Right renal pelvis (tissue), 4 donors: ENCODE data around the gene S100G. TPM values are rescaled to one million over a fixed set of nuclear protein-coding genes. Genes with fewer than 3 reads are reported as not detected.
"Not testable (repeated sequence)": the region's sequence is repeated elsewhere in the genome, so short reads cannot be mapped to it uniquely, and the experiment has no call there.

Experiments used
- DNase-seq, 4 donors: peaks; one replicate each; pipeline ENCODE4 v3.0.0-alpha.2; 2013; ENCODE audit warnings: low read depth in 4 of 4, low spot score in 3 of 4, missing footprints in 1 of 4
- polyA plus RNA-seq, 4 donors: library from polyadenylated mRNA; unstranded; fragments of 120-200 nt; gene quantifications; one replicate each; pipeline ENCODE4 v1.2.1, GENCODE V29; 2013; ENCODE audit not compliant: insufficient read length in 4 of 4

Gene S100G
- not detected for polyA plus RNA-seq

GRCh38 chrX:16649858-16650257 is at the start of gene S100G:
TSS of gene S100G (plus strand) at chrX:16650158. CDS start at chrX:16651007, 849 bp downstream.
- DNase-seq: no peak

GRCh38 chrX:16601885-16602284 is 48.1 kb upstream of the S100G start:
- DNase-seq: no peak

GRCh38 chrX:16603235-16603634 is 46.7 kb upstream of the S100G start:
- not testable (repeated sequence) for DNase-seq

GRCh38 chrX:16603822-16604221 is 46.1 kb upstream of the S100G start:
- DNase-seq: no peak

GRCh38 chrX:16604337-16604736 is 45.6 kb upstream of the S100G start:
- no peak for DNase-seq

GRCh38 chrX:16606142-16606720 is 43.7 kb upstream of the S100G start:
- DNase-seq: no peak

- DNase-seq: no peak
Measured at GRCh38 chrX:16610121-16610621, 39.8 kb upstream of the S100G start.

- not testable (repeated sequence) for DNase-seq
Measured at GRCh38 chrX:16610654-16611053, 39.3 kb upstream of the S100G start.

GRCh38 chrX:16612257-16612897 is 37.6 kb upstream of the S100G start:
- DNase-seq: no peak

- DNase-seq: no peak
Measured at GRCh38 chrX:16617382-16617781, 32.6 kb upstream of the S100G start.

GRCh38 chrX:16618422-16618821 is 31.5 kb upstream of the S100G start:
- DNase-seq: no peak

- DNase-seq: no peak
Measured at GRCh38 chrX:16619024-16619423, 30.9 kb upstream of the S100G start.

- DNase-seq: not testable (repeated sequence)
Measured at GRCh38 chrX:16628511-16628910, 21.4 kb upstream of the S100G start.

GRCh38 chrX:16628946-16629595 is 20.9 kb upstream of the S100G start:
- DNase-seq: no peak

- DNase-seq: no peak
Measured at GRCh38 chrX:16629909-16630308, 20.0 kb upstream of the S100G start.

GRCh38 chrX:16633754-16634153 is 16.2 kb upstream of the S100G start:
- no peak for DNase-seq

GRCh38 chrX:16635040-16635439 is 14.9 kb upstream of the S100G start:
- DNase-seq: no peak

- no peak for DNase-seq
Measured at GRCh38 chrX:16635596-16635995, 14.4 kb upstream of the S100G start.

GRCh38 chrX:16638533-16638932 is 11.4 kb upstream of the S100G start:
- DNase-seq: no peak

GRCh38 chrX:16639966-16640365 is 10.0 kb upstream of the S100G start:
- DNase-seq: no peak

GRCh38 chrX:16640823-16641222 is 9.1 kb upstream of the S100G start:
- DNase-seq: no peak

GRCh38 chrX:16643176-16643575 is 6.8 kb upstream of the S100G start:
- no peak for DNase-seq
